Liver (tissue), 3 donors: Measurements from ENCODE around the gene LRP5.

Source experiments
- CTCF ChIP-seq: fragments of 150-350 bp; IDR thresholded peaks from 2 replicates; pipeline ENCODE4 v1.5.1; 2017; ENCODE audit warnings: improper control_type of control experiment, low read depth, low read length; ENCODE audit not compliant: missing input control
- RAD21 ChIP-seq, 2 donors: IDR thresholded peaks; 2 replicates each; pipeline ENCODE4 v1.6.1; 2016; ENCODE audit warnings: antibody characterized with exemption in 2 of 2, mild to moderate bottlenecking in 2 of 2
- REST ChIP-seq: IDR thresholded peaks from 2 replicates; pipeline ENCODE4 v1.6.1; 2016; ENCODE audit warnings: antibody characterized with exemption, mild to moderate bottlenecking
- RXRA ChIP-seq, 2 donors: IDR thresholded peaks; 2 replicates each; pipeline ENCODE4 v1.6.1; 2017 to 2018; ENCODE audit warnings: antibody characterized with exemption in 2 of 2, mild to moderate bottlenecking in 1 of 2
- TAF1 ChIP-seq: conservative IDR thresholded peaks from 2 replicates; pipeline ENCODE4 v1.6.1; 2016; ENCODE audit warnings: antibody characterized with exemption, mild to moderate bottlenecking
- YY1 ChIP-seq: IDR thresholded peaks from 2 replicates; pipeline ENCODE4 v1.6.1; 2016; ENCODE audit warnings: antibody characterized with exemption, mild to moderate bottlenecking
- TF ChIP-seq, protein P1 (sequence below): IDR thresholded peaks from 2 replicates; pipeline ENCODE4 v1.6.1; 2016; ENCODE audit warnings: antibody characterized with exemption
- donor health status: healthy.
- donor health status: healthy.

DNA sequence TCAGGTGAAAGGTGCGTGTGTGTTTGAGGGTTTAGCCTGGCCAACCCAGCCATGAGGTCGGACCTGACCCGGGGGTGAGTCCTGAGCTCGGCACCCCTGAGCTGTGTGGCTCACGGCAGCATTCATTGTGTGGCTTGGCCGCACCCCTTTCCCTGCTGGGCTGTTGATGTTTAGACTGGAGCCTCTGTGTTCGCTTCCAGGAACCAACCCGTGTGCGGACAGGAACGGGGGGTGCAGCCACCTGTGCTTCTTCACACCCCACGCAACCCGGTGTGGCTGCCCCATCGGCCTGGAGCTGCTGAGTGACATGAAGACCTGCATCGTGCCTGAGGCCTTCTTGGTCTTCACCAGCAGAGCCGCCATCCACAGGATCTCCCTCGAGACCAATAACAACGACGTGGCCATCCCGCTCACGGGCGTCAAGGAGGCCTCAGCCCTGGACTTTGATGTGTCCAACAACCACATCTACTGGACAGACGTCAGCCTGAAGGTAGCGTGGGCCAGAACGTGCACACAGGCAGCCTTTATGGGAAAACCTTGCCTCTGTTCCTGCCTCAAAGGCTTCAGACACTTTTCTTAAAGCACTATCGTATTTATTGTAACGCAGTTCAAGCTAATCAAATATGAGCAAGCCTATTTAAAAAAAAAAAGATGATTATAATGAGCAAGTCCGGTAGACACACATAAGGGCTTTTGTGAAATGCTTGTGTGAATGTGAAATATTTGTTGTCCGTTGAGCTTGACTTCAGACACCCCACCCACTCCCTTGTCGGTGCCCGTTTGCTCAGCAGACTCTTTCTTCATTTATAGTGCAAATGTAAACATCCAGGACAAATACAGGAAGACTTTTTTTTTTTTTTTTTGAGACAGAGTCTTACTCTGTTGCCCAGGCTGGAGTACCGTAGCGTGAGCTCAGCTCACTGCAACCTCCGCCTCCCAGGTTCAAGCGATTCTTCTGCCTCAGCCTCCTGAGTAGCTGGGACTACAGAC lies 94.2 kb downstream of the LRP5 start:
- TF ChIP-seq REST = no peak
- no peak for TF ChIP-seq TAF1
- TF ChIP-seq CTCF = no peak
- TF ChIP-seq RXRA (IDR thresholded peaks at IDR 0.05) = no peak
- no peak for TF ChIP-seq YY1
- TF ChIP-seq RAD21 (IDR thresholded peaks at IDR 0.05) = no peak
- TF ChIP-seq, protein P1, sequence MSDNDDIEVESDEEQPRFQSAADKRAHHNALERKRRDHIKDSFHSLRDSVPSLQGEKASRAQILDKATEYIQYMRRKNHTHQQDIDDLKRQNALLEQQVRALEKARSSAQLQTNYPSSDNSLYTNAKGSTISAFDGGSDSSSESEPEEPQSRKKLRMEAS = no peak
